SK-N-MC (cell line): ENCODE data around the gene SECISBP2.

ENCODE experiments used
- DNase-seq: peaks from one replicate; pipeline ENCODE4 v3.0.0-alpha.2; 2011; ENCODE audit warnings: low read depth, low spot score
- H3K27ac ChIP-seq: fragments of 200-600 bp; sonication (generic); 2 replicates; pipeline ENCODE4 v1.5.1; 2016; ENCODE audit warnings: mixed run types
- H3K36me3 ChIP-seq: fragments of 200-600 bp; sonication (generic); 2 replicates; pipeline ENCODE4 v1.6.1; 2017; ENCODE audit warnings: antibody characterized with exemption, low read length, mixed read lengths; ENCODE audit not compliant: insufficient read depth
- H3K4me3 ChIP-seq: fragments of 200-600 bp; sonication (generic); 2 replicates; pipeline ENCODE4 v1.5.1; 2016
- H3K9ac ChIP-seq: fragments of 200-600 bp; sonication (generic); 2 replicates; pipeline ENCODE4 v1.8.0; 2017; ENCODE audit warnings: mixed run types, mixed read lengths; ENCODE audit not compliant: insufficient read length
- H3K9me3 ChIP-seq: fragments of 200-600 bp; sonication (generic); 2 replicates; pipeline ENCODE4 v1.6.1; 2017; ENCODE audit warnings: low read depth, mild to moderate bottlenecking, antibody characterized with exemption, low read length, moderate library complexity, mixed read lengths
- EZH2 ChIP-seq: fragments of 200-600 bp; sonication (generic); IDR thresholded peaks from one replicate; pipeline ENCODE4 v1.6.1; 2017; ENCODE audit warnings: antibody characterized with exemption
- FOXP2 ChIP-seq: optimal IDR thresholded peaks from 2 replicates; pipeline ENCODE3; 2011; ENCODE audit warnings: mild to moderate bottlenecking, moderate library complexity; ENCODE audit not compliant: insufficient read depth; ENCODE audit errors: extremely low read length, control extremely low read depth
- POLR2AphosphoS5 ChIP-seq: IDR thresholded peaks from 2 replicates; pipeline ENCODE4 v1.6.1; 2012; ENCODE audit warnings: mild to moderate bottlenecking, low read depth, low read length, borderline replicate concordance

SECISBP2 gene

GRCh38 chr9:89312222-89312571 lies 6.1 kb upstream of the SECISBP2 start:
- Histone ChIP-seq H3K9ac (peak overlapping the region; percentile 97), H3K36me3 (peaks cover 51% of the 10 kb centered on the region), H3K9me3 (no peaks in the 10 kb centered on the region), H3K27ac (no peak overlapping the region), H3K4me3 (peak overlapping the region; percentile 90)
- DNase-seq, result no peak
- TF ChIP-seq FOXP2, result no peak
- TF ChIP-seq EZH2, result no peak
- no peak for TF ChIP-seq POLR2AphosphoS5

GRCh38 chr9:89313842-89314241 lies 4.5 kb upstream of the SECISBP2 start:
- TF ChIP-seq FOXP2 (no peak), POLR2AphosphoS5 (no peak), EZH2 (no peak)
- Histone ChIP-seq H3K36me3 (peaks cover 56% of the 10 kb centered on the region), H3K9me3 (no peaks in the 10 kb centered on the region), H3K9ac (peak overlapping the region; percentile 97), H3K4me3 (peak overlapping the region; percentile 90), H3K27ac (peak overlapping the region; percentile 99)
- DNase-seq, result no peak

GRCh38 chr9:89314955-89315354 lies 3.3 kb upstream of the SECISBP2 start:
- DNase-seq, result no peak
- H3K4me3 ChIP-seq, result peak overlapping the region; percentile 90
- H3K9me3 ChIP-seq, result no peaks in the 10 kb centered on the region
- peak overlapping the region; percentile 99 for H3K27ac ChIP-seq
- peak overlapping the region; percentile 97 for H3K9ac ChIP-seq
- H3K36me3 ChIP-seq, result peaks cover 56% of the 10 kb centered on the region
- no peak for TF ChIP-seq FOXP2

DNA sequence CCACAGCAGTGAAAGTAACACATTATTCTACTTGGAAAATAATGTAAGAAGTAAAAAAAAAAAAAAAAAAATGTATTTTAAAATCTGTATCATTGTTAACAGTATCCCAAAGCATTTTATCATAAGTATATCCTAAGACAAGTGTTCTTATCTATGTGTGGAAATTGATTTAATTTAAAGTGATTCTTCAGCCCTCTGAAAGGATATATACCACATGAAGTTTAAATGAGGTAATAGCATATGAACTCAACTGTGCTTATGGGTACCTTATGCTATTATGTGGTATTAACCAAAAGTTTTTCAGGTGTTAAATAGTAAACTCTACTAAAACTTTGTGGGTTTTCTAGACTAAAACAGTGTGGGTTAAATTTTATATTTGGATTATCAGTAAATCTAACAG lies 2.8 kb upstream of the SECISBP2 start:
- Histone ChIP-seq H3K9me3 (no peaks in the 10 kb centered on the region), H3K4me3 (peak overlapping the region; percentile 4; the same call in 1 of the 2 replicates), H3K9ac (peak overlapping the region; percentile 97), H3K36me3 (peaks cover 57% of the 10 kb centered on the region), H3K27ac (peak overlapping the region; percentile 99)
- no peak for TF ChIP-seq EZH2
- no peak for TF ChIP-seq POLR2AphosphoS5
- no peak for TF ChIP-seq FOXP2
- no peak for DNase-seq

DNA sequence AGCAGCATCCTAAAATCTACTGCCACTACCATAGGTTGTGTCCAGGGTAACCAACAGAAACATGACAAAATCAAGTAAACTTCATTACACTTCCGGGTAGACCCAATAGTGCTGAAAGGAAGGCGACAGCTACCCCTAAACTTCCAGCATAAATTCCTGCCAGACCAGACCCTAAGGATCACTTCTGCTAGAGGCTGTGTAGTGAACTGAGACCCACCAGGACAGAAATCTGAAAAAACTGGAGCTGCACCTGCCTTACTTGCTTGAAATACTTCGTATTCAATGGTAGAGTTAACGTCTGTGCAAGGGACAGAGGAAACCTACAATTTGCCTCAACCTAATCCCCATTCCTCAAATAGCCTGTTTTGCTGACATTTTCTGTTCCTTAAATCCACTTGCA lies 1.0 kb upstream of the SECISBP2 start:
- DNase-seq, result no peak
- H3K9me3 ChIP-seq, result no peaks in the 10 kb centered on the region
- peak overlapping the region; percentile 99 for H3K27ac ChIP-seq
- H3K4me3 ChIP-seq, result peak overlapping the region; percentile 91
- H3K9ac ChIP-seq, result peak overlapping the region; percentile 96
- no peak; the same call in 1 of the 2 replicates for TF ChIP-seq POLR2AphosphoS5
- no peak for TF ChIP-seq EZH2
- no peak for TF ChIP-seq FOXP2
- peaks cover 64% of the 10 kb centered on the region for H3K36me3 ChIP-seq

DNA sequence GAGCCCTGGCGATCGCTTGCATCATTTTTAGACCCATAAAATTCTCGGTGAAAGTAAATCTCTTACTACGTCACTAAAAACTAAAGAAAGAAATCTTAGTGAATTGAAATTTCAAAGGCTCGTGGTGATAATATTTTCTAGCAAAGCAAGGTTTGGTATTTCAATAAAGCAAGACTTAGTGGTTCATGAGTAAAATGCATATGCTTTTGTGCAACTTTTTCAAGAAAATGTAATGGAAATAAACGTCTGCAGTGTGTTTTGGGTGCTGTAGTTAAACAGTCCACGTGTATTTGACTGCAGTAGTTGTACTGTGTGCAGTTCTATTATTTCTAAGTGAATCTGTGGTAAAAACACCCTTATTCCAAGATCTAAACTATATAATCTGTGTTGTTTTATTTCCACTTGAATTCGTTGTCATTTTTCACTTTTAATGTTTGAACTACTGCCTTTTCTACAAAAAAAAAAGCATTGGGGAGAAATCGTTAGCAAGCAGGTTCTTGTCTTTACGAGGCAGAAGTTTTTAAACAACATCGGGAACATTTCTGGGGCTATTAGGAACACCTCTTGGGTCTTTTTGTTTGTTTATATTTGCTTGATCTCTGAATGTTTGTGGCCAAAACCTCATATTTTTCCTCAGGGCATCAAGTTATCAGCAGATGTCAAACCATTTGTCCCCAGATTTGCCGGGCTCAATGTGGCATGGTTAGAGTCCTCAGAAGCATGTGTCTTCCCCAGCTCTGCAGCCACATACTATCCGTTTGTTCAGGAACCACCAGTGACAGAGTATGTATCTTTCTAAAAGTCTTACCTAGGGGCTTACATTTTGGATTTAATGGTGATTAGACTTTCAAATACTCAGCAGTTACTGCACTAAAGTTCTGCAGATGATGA lies 960 bp downstream of the SECISBP2 start:
- H3K4me3 ChIP-seq, result peak overlapping the region; percentile 91
- H3K9me3 ChIP-seq, result no peaks in the 10 kb centered on the region
- peak overlapping the region; percentile 99 for H3K27ac ChIP-seq
- peak overlapping the region; percentile 96 for H3K9ac ChIP-seq
- peak; percentile 10 for DNase-seq
- peaks cover 47% of the 10 kb centered on the region for H3K36me3 ChIP-seq
- TF ChIP-seq POLR2AphosphoS5, result no peak
- no peak for TF ChIP-seq FOXP2
- no peak for TF ChIP-seq EZH2

- DNase-seq, result no peak
- Histone ChIP-seq H3K36me3 (peaks cover 29% of the 10 kb centered on the region), H3K4me3 (no peak overlapping the region), H3K9me3 (no peaks in the 10 kb centered on the region), H3K27ac (no peak overlapping the region), H3K9ac (no peak overlapping the region)
- TF ChIP-seq POLR2AphosphoS5, result no peak
- no peak for TF ChIP-seq EZH2
- TF ChIP-seq FOXP2, result no peak
These were observed 5.1 kb downstream of the SECISBP2 start for GRCh38 chr9:89323390-89323789.

- DNase-seq, result no peak
- Histone ChIP-seq H3K36me3 (peaks cover 49% of the 10 kb centered on the region), H3K9ac (no peak overlapping the region), H3K4me3 (no peak overlapping the region), H3K9me3 (no peaks in the 10 kb centered on the region), H3K27ac (no peak overlapping the region)
- no peak for TF ChIP-seq POLR2AphosphoS5
- TF ChIP-seq EZH2, result no peak
- TF ChIP-seq FOXP2, result no peak
These were observed 7.4 kb downstream of the SECISBP2 start for GRCh38 chr9:89325733-89326132.

- no peak overlapping the region for H3K9ac ChIP-seq
- peaks cover 66% of the 10 kb centered on the region for H3K36me3 ChIP-seq
- no peak overlapping the region for H3K27ac ChIP-seq
- no peaks in the 10 kb centered on the region for H3K9me3 ChIP-seq
- no peak for TF ChIP-seq POLR2AphosphoS5
- no peak for TF ChIP-seq EZH2
- TF ChIP-seq FOXP2, result no peak
- H3K4me3 ChIP-seq, result no peak overlapping the region
- no peak for DNase-seq
These were observed 9.8 kb downstream of the SECISBP2 start for GRCh38 chr9:89328064-89328463.
